Measurements from ENCODE around the gene ZC3H12D.
"Not testable (repeated sequence)": the region's sequence is repeated elsewhere in the genome, so short reads cannot be mapped to it uniquely, and the experiment has no call there.

ZC3H12D gene

DNA sequence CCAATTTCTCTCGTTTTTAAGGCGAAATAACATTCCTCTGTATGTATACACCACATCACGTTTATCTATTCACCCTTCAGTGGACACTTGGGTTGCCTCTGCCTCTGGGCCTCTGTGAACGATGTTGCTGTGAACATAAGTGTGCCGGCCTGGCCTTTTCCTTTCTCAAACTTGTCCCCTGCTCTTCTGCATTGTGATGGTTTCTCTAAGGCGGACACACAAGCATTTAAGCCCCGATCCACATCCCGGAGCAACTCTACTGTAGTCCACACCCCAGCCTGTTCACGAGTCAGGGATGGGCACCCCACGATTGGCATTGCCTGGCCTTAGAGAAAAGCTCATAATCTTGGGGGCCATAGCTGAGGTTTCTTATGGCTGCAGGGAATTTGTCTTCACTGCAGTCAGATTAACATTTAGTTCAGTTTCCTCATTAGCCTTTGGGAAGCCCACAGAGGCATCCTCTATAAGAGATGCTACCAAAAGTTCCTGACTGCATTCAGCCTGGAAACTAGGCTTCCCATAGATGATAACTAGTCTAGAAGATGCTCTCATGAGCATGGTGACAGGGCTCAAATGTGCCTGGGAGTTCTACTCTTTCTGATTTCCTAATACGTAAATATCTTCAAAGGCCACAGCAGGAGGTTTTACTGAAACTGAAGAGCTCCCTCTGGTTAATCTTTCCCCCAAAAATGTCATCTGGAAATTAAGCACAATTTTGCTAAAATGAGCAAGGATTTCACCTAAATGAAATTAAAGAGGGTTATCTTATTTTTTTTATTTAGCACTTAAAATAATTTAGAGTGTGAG is 762 bp downstream of the ZC3H12D start:
- DNase-seq (ENCODE audit: low read depth in 2 of 2), result no peak

- no peak for DNase-seq (ENCODE audit: low read depth in 2 of 2)
Observed at GRCh38 chr6:149483334-149483725, 1.5 kb downstream of the ZC3H12D start.

GRCh38 chr6:149482545-149483333 is 2.1 kb downstream of the ZC3H12D start:
- DNase-seq (ENCODE audit: low read depth in 2 of 2), result no peak

- no peak for DNase-seq (ENCODE audit: low read depth in 2 of 2)
Observed at GRCh38 chr6:149480502-149481280, 4.1 kb downstream of the ZC3H12D start.

GRCh38 chr6:149478631-149479314 is 6.0 kb downstream of the ZC3H12D start:
- no peak for DNase-seq (ENCODE audit: low read depth in 2 of 2)

GRCh38 chr6:149477544-149477943 is 7.3 kb downstream of the ZC3H12D start:
- no peak for DNase-seq (ENCODE audit: low read depth in 2 of 2)

- no peak for DNase-seq (ENCODE audit: low read depth in 2 of 2)
Observed at GRCh38 chr6:149476789-149477455, 7.9 kb downstream of the ZC3H12D start.

GRCh38 chr6:149474108-149474935 is 10.5 kb downstream of the ZC3H12D start:
- DNase-seq (ENCODE audit: low read depth in 2 of 2), result no peak

DNA sequence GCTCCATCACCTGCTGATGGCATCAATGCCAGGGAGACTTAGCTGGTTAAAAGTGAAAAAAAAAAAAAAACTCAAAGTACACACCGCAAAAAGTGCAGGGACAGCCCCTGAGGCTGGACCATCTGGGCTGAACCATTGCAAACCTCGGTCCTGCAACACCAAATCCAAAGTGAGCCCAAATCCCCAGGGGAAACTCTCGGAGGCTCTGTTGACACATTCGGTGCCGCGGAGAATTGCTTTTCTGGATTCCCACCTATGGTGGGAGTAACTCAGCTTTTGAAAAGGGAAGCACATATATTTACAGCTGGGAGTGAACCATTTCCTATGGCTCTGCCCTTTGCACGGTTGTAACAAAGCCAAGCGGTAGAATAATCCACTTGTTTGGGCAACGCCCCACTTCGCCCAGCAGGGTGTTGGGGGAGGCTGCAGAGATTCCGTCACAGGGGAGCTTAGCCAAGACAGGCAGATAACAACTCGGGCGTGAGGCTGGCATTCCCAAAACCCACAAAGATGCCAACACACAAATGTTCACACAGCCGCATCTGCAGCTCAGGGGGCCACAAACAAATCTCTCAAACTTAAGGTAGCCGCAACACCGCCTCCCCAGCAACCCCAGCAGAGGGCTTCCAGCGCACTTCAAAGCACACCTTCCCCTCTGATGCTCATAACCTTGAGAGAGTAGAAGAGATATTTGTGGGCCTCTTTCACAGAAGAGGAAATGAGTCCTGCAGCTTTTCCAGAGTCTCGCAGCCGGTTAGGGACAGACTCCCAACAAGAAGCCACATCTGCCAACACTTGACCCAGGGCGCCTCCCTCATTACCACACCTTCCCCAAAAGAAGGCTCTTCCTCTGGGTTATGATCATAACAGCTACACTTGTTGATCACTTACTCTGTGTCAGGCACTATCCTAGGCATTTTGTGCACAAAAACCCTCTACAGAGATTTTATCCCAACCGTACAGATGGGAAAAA is 11.4 kb downstream of the ZC3H12D start:
- no peak for DNase-seq (ENCODE audit: low read depth in 2 of 2)

DNA sequence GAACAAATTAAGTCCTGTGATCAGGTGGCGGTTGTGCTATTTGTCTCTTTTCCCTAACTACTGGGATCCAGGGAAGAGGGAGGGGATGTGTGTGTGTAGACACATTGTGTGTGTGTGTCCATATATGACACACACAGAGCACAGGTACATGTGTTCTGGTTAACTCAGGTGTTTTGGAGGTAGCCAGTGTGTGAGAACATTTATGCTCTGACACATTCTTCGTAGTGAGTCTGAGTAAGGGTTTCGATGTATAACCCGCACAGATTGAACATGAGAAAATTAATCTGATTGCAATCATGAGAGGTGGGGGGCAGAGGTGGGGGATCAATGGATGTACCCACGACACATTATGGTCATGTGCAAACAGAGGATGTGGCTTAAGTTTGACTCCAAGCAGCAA is 12.6 kb downstream of the ZC3H12D start:
- no peak for DNase-seq (ENCODE audit: low read depth in 2 of 2)

GRCh38 chr6:149471801-149472200 is 13.0 kb downstream of the ZC3H12D start:
- no peak for DNase-seq (ENCODE audit: low read depth in 2 of 2)

- no peak for DNase-seq (ENCODE audit: low read depth in 2 of 2)
Observed at GRCh38 chr6:149470948-149471347, 13.9 kb downstream of the ZC3H12D start.

- DNase-seq (ENCODE audit: low read depth in 2 of 2), result no peak
Observed at GRCh38 chr6:149468179-149468578, 16.6 kb downstream of the ZC3H12D start.

DNA sequence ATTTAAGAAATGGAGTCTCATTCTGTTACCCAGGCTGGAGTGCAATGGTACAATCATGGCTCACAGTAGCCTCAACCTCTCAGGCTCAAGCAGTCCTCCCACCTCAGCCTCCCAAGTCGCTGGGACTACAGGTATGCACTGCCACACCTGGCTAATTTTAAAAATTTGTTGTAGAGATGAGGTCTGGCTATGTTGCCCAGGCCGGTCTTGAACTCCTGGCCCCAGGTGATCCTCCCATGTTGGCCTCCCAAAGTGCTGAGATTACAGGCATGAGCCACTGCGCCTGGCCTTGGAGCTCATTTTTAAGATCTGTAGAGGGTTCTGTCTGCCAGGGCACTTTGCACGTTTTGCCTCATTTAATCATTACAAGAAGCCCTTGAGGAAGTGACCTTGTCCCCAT is 17.5 kb downstream of the ZC3H12D start:
- no peak for DNase-seq (ENCODE audit: low read depth in 2 of 2)

GRCh38 chr6:149464411-149464810 is 20.4 kb downstream of the ZC3H12D start:
- DNase-seq (ENCODE audit: low read depth in 2 of 2), result no peak

GRCh38 chr6:149463781-149464180 is 21.0 kb downstream of the ZC3H12D start:
- no peak for DNase-seq (ENCODE audit: low read depth in 2 of 2)

DNA sequence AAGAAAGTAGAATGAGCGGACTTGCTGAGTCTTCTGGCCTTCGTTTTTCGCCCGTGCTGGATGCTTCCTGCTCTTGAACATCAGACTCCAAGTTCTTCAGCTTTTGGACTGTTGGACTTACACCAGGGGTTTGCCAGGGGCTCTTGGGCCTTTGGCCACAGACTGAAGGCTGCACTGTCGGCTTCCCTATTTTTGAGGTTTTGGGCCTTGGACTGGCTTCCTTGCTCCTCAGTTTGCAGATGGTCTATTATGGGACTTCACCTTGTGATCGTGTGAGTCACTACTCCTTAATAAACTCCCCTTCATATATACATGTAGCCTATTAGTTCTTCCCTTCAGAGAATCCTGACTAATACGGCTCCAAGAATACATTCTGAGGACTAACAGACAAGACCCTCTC is 22.1 kb downstream of the ZC3H12D start:
- not testable (repeated sequence) for DNase-seq (ENCODE audit: low read depth in 2 of 2)

GRCh38 chr6:149461670-149462069 is 23.1 kb downstream of the ZC3H12D start:
- DNase-seq (ENCODE audit: low read depth in 2 of 2), result no peak

GRCh38 chr6:149460249-149460648 is 24.6 kb downstream of the ZC3H12D start:
- not testable (repeated sequence) for DNase-seq (ENCODE audit: low read depth in 2 of 2)

Measured in activated CD8-positive, alpha-beta memory T cell treated with anti-CD3 and anti-CD28 coated beads for 4 hours (primary cell).